Measurements from ENCODE around the gene MVB12B. TPM values are rescaled to one million over a fixed set of nuclear protein-coding genes. Genes with fewer than 3 reads are reported as not detected.

MVB12B gene
- total RNA-seq, 1 donor from 2014 or later = 47.5 TPM

DNA sequence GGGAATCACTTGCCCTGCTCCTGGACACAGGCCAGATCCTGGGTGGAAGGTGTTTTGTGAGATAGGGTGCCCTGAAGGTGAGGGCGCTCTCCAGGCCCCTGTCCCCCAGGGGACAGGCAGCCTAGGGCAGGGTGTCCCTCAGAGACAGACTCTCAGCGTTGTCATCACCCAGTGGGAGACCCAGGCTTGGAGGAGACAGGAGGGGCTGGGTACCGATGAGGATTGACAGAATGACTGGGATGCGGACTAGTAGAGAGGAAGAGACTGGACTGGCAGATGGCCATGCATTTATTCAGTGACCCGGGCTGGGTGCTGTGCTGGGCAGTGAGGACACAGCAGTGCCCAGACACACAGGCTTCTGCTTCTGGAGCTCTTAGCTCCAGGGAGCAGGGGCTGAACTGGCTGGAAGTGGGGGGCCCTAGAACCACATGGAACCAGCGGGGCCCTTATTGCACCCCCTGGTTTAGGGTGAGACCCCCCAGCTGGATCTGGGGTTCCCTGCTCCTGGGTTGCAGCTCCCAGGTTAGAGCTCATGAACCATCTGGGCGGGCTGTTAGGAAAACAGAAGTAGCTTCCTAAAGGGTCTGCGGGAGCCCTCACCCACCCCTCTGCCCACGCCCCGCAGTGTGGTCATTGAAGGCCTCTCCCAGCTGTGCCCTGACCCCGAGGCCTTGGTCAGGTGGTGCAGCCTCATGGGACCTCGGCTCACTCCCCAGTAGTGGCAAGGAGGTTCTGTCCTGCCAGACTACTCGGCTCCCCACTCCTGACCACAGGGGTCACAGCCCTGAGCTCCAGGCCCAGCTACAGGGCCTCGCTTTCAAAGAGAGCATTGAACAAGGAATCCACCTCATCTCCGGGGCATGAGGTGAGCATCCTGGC lies 170.4 kb downstream of the MVB12B start:
- H3K4me3 ChIP-seq = no peak overlapping the region
- no peak for ATAC-seq
- TF ChIP-seq, protein P1, sequence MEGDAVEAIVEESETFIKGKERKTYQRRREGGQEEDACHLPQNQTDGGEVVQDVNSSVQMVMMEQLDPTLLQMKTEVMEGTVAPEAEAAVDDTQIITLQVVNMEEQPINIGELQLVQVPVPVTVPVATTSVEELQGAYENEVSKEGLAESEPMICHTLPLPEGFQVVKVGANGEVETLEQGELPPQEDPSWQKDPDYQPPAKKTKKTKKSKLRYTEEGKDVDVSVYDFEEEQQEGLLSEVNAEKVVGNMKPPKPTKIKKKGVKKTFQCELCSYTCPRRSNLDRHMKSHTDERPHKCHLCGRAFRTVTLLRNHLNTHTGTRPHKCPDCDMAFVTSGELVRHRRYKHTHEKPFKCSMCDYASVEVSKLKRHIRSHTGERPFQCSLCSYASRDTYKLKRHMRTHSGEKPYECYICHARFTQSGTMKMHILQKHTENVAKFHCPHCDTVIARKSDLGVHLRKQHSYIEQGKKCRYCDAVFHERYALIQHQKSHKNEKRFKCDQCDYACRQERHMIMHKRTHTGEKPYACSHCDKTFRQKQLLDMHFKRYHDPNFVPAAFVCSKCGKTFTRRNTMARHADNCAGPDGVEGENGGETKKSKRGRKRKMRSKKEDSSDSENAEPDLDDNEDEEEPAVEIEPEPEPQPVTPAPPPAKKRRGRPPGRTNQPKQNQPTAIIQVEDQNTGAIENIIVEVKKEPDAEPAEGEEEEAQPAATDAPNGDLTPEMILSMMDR (IDR thresholded peaks at IDR 0.05) = no peak
- no peaks in the 10 kb centered on the region for H3K27me3 ChIP-seq
- intact Hi-C loops (cut with DNase I) = loop anchor here (10.0 kb wide), 1 partner anchor 182 kb away; no protein-coding TSS in a partner anchor
- DNase-seq = no peak
- no peaks in the 10 kb centered on the region for H3K9me3 ChIP-seq
- no peak overlapping the region for H3K27ac ChIP-seq
- no peaks in the 10 kb centered on the region for H3K36me3 ChIP-seq
- H3K4me1 ChIP-seq = peaks cover 5% of the 10 kb centered on the region

DNA sequence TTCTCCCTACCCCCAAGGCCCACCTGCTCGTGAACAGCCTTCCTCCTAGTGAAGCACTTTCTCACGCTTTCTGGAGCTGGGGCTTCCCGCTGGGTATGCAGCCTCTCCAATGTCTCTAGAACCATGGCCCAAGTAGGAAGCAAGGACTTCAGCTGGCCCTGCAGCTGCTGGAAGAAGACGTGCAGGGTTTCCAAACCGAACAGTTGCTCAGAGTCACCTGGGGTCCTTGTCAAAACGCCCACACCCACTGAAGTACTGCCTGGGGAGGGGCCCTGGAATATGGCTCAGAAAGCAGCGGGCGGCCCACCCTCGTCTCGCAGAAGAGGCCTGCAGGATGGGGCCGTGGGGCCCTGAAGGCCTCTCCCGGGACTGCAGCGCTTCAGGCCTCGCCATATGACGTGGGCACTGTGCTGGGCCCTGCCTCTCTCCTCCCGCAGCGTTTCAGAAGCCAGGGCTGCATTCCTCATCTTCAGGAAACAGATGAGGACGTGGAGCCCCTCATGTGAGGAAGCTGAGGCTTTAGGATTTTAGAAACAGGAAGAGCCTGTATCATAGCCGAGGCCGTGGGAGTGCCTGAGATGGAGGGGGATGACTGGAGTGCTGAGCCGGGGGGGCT lies 171.1 kb downstream of the MVB12B start:
- no peak for ATAC-seq
- H3K27me3 ChIP-seq = no peaks in the 10 kb centered on the region
- DNase-seq = no peak
- intact Hi-C loops (cut with DNase I) = loop anchor here (10.0 kb wide), 1 partner anchor 183 kb away; no protein-coding TSS in a partner anchor
- H3K4me1 ChIP-seq = peaks cover 5% of the 10 kb centered on the region
- TF ChIP-seq, protein P1 (IDR thresholded peaks at IDR 0.05) = no peak
- H3K4me3 ChIP-seq = no peak overlapping the region
- H3K36me3 ChIP-seq = no peaks in the 10 kb centered on the region
- H3K27ac ChIP-seq = no peak overlapping the region
- H3K9me3 ChIP-seq = no peaks in the 10 kb centered on the region

DNA sequence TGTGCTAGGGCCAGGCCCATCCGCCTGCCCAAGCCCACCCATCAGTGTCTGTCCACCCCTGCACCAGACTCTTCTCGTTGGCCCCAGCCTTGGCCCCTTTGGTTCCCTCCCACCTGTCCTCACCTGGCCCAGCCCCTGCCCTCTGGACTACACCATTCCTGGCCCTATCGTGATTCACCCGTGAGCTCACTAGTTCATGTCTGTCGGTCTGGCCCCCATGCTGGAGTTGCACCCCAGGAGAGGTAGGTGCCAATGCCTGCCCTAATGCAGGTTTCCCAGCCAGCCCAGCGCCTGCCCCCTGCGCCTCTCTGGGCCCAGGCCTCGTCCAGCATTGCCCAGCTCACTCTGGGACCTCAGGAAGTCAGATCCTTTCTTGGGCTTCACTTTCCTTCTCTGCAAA lies 171.7 kb downstream of the MVB12B start:
- H3K36me3 ChIP-seq = peaks cover 5% of the 10 kb centered on the region
- intact Hi-C loops (cut with DNase I) = loop anchor here (10.0 kb wide), 1 partner anchor 184 kb away; no protein-coding TSS in a partner anchor
- H3K27me3 ChIP-seq = no peaks in the 10 kb centered on the region
- H3K4me1 ChIP-seq = peaks cover 5% of the 10 kb centered on the region
- no peak for ATAC-seq
- no peak overlapping the region for H3K27ac ChIP-seq
- H3K9me3 ChIP-seq = no peaks in the 10 kb centered on the region
- DNase-seq = no peak
- H3K4me3 ChIP-seq = no peak overlapping the region
- TF ChIP-seq, protein P1 (IDR thresholded peaks at IDR 0.05) = no peak

DNA sequence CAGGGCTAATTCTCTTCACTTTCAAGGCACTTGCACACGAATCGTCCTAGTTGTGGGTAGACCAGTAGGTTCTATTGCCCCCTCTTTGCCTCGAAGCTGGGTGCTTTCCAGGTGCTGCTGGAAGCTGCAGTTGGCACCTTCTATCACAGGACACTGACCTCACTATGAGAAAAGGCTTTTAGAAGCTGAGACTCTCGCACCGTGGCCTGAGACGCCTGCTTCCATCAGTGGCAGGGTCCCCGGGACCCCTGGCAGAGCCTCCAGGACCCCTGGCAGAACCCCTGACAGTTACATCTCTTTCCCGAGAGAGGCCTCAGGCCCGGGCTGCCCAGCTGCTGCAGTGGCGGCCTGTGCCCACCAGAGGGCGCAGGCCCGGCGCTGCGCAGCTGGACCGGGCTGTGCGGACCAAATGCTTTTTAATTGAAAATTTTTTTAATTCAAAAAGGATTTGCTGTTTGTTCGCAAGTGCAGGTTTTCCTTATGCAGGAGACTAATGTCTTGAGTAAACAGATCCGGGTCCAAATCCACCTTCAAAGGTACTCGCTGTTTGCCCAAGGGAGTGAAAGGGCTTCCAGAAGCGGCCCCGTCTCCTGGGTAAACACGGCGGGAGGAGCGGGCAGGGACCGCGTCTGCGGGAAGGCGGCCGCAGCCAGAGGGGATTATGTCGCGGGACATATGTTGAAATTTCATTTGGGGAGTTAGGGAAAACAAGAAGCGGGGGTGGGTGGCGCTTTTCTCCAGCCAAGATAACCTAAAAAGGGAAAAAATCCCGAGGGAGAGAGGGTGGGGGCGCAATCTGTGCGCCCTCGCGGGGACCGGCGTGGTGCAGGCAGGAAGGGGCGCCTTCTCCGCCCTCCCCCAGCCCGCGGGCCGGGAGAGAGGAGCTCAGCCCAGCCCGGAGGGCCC lies 172.6 kb downstream of the MVB12B start:
- H3K27ac ChIP-seq = no peak overlapping the region
- H3K27me3 ChIP-seq = no peaks in the 10 kb centered on the region
- H3K4me3 ChIP-seq = peak overlapping the region; percentile 39
- TF ChIP-seq, protein P1 (IDR thresholded peaks at IDR 0.05) = peak; percentile 100
- intact Hi-C loops (cut with DNase I) = loop anchor here (10.0 kb wide), 1 partner anchor 184 kb away; no protein-coding TSS in a partner anchor
- peak; percentile 73 for ATAC-seq
- H3K4me1 ChIP-seq = peaks cover 5% of the 10 kb centered on the region
- no peaks in the 10 kb centered on the region for H3K9me3 ChIP-seq
- peak; percentile 75 for DNase-seq
- peaks cover 14% of the 10 kb centered on the region for H3K36me3 ChIP-seq

DNA sequence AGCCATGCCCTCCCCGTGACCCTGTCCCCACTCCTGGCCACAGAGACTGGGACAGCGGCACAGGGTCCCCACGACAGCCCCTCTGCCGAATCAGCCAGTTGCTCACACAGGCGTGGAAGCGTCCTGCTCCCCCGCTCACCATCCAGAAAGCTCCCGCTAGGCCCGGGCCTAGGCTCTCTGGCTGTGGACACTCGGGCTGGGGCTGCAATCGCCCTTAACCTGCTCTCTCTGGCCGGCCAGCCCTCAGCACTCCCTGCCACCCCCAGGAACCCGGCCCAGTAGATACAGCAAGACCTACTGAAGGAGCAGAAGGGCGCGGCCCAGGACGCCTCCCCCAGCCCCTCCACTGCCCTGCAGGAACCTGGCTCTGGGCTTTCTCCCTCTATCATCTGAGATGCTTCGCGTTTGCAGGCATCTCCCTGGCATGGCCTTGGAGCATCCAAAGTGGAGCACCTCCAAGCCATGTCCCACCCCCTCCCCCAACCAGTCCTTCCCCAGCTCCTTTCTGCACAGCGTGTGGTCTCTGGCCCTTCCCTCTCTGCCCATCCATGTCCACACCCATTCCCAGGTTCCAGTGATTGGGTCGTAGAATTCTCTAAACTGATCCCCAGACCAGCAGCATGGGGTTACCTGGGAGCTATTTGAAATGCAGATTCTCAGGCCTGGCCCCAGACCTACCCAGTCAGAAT lies 173.4 kb downstream of the MVB12B start:
- H3K27me3 ChIP-seq = no peaks in the 10 kb centered on the region
- no peak for ATAC-seq
- intact Hi-C loops (cut with DNase I) = loop anchor here (5.0 to 10.0 kb wide), 2 partner anchors 57 to 185 kb away; no protein-coding TSS in a partner anchor
- H3K27ac ChIP-seq = no peak overlapping the region
- DNase-seq = no peak
- peaks cover 19% of the 10 kb centered on the region for H3K36me3 ChIP-seq
- peaks cover 5% of the 10 kb centered on the region for H3K4me1 ChIP-seq
- H3K9me3 ChIP-seq = no peaks in the 10 kb centered on the region
- TF ChIP-seq, protein P1 (IDR thresholded peaks at IDR 0.05) = no peak
- H3K4me3 ChIP-seq = peak overlapping the region; percentile 39
